HepG2 (cell line): ENCODE data around the gene SAMD8. TPM values are rescaled to one million over a fixed set of nuclear protein-coding genes. Genes with fewer than 3 reads are reported as not detected.
A peak's percentile ranks its signal among the peaks of the same experiment; 100 is the strongest.

Experiments used
- EP300 ChIP-seq, 3 experiments: sonication (generic) in 1 of 3; formaldehyde crosslinking in 1 of 3; IDR thresholded peaks; 2 replicates each; pipeline versions ENCODE4 v1.5.1 to v1.6.1; 2011 to 2020; ENCODE audit warnings: low read depth in 2 of 3, low read length in 2 of 3, borderline replicate concordance in 1 of 3, improper control_type of control experiment in 1 of 3, mild to moderate bottlenecking in 1 of 3, missing genetic modification reagents in 1 of 3, moderate library complexity in 1 of 3
- HMG20A ChIP-seq: IDR thresholded peaks from 2 replicates; pipeline ENCODE4 v1.6.1; 2016; ENCODE audit warnings: borderline replicate concordance
- HNF4G ChIP-seq, 2 experiments: sonication (generic) in 1 of 2; formaldehyde crosslinking in 1 of 2; IDR thresholded peaks; 2 replicates each; pipeline versions ENCODE4 v1.4.0 to v1.6.1; 2011 to 2020; ENCODE audit warnings: borderline replicate concordance in 2 of 2, low read depth in 2 of 2, mild to moderate bottlenecking in 2 of 2, low read length in 1 of 2, missing genetic modification reagents in 1 of 2, moderate library complexity in 1 of 2
- IKZF1 ChIP-seq: fragments of 450-650 bp; IDR thresholded peaks from 2 replicates; pipeline ENCODE4 v1.7.1; 2016
- KAT8 ChIP-seq: IDR thresholded peaks from 2 replicates; pipeline ENCODE4 v1.6.1; 2016; ENCODE audit warnings: missing genetic modification reagents, missing compliant biosample characterization
- KDM3A ChIP-seq: IDR thresholded peaks from 2 replicates; pipeline ENCODE4 v1.6.1; 2018; ENCODE audit warnings: low read depth, missing compliant biosample characterization
- LCORL ChIP-seq, 2 experiments: fragments of 450-650 bp in 1 of 2; sonication (generic) in 1 of 2; formaldehyde crosslinking in 1 of 2; IDR thresholded peaks; 2 replicates each; pipeline versions ENCODE4 v1.5.0 to v1.6.1; 2017 to 2020; ENCODE audit warnings: antibody characterized with exemption in 1 of 2, missing genetic modification reagents in 1 of 2
- NFE2 ChIP-seq: sonication (generic); formaldehyde crosslinking; IDR thresholded peaks from 2 replicates; pipeline ENCODE4 v1.4.0; 2020; ENCODE audit warnings: missing genetic modification reagents
- NONO ChIP-seq, 2 experiments: fragments of 450-650 bp in 1 of 2; sonication (generic) in 1 of 2; formaldehyde crosslinking in 1 of 2; IDR thresholded peaks in 1 of 2; conservative IDR thresholded peaks in 1 of 2; 2 replicates each; pipeline versions ENCODE4 v1.6.1 to v1.8.0; 2017 to 2022; ENCODE audit warnings: mild to moderate bottlenecking in 1 of 2, missing genetic modification reagents in 1 of 2, moderate library complexity in 1 of 2
- NR2C2 ChIP-seq: sonication (generic); formaldehyde crosslinking; IDR thresholded peaks from 2 replicates; pipeline ENCODE4 v1.4.0; 2020; ENCODE audit warnings: missing genetic modification reagents, mild to moderate bottlenecking, moderate library complexity, borderline replicate concordance
- RARA ChIP-seq: IDR thresholded peaks from 2 replicates; pipeline ENCODE4 v1.6.1; 2016; ENCODE audit warnings: missing genetic modification reagents, missing compliant biosample characterization
- RFX1 ChIP-seq: fragments of 450-650 bp; IDR thresholded peaks from 2 replicates; pipeline ENCODE4 v1.6.1; 2017
- RXRA ChIP-seq: sonication (generic); formaldehyde crosslinking; IDR thresholded peaks from 2 replicates; pipeline ENCODE4 v1.5.1; 2020; ENCODE audit warnings: missing genetic modification reagents
- RXRB ChIP-seq: IDR thresholded peaks from 2 replicates; pipeline ENCODE4 v1.6.1; 2016; ENCODE audit warnings: borderline replicate concordance, missing genetic modification reagents, missing compliant biosample characterization
- SRY ChIP-seq: sonication (generic); formaldehyde crosslinking; IDR thresholded peaks from 2 replicates; pipeline ENCODE4 v1.8.0; 2022; ENCODE audit warnings: mild to moderate bottlenecking, missing genetic modification reagents
- TEAD3 ChIP-seq: optimal IDR thresholded peaks from 2 replicates; pipeline ENCODE3; 2016; ENCODE audit warnings: borderline replicate concordance
- ZBTB2 ChIP-seq: sonication (generic); formaldehyde crosslinking; IDR thresholded peaks from 2 replicates; pipeline ENCODE4 v1.8.0; 2022; ENCODE audit warnings: low read depth, missing genetic modification reagents
- ZBTB7B ChIP-seq: sonication (generic); formaldehyde crosslinking; IDR thresholded peaks from 2 replicates; pipeline ENCODE4 v1.4.0; 2020; ENCODE audit warnings: missing genetic modification reagents
- ZNF331 ChIP-seq: sonication (generic); formaldehyde crosslinking; IDR thresholded peaks from 2 replicates; pipeline ENCODE4 v1.4.0; 2020; ENCODE audit warnings: missing genetic modification reagents
- ZNF430 ChIP-seq: sonication (generic); formaldehyde crosslinking; IDR thresholded peaks from 2 replicates; pipeline ENCODE4 v1.9.0; 2021; ENCODE audit warnings: mild to moderate bottlenecking, missing genetic modification reagents
- ZNF703 ChIP-seq: sonication (generic); formaldehyde crosslinking; IDR thresholded peaks from 2 replicates; pipeline ENCODE4 v1.5.1; 2020; ENCODE audit warnings: missing genetic modification reagents, mild to moderate bottlenecking, moderate library complexity, borderline replicate concordance
- ZNF772 ChIP-seq: sonication (generic); formaldehyde crosslinking; IDR thresholded peaks from 2 replicates; pipeline ENCODE4 v1.5.0; 2020; ENCODE audit warnings: mild to moderate bottlenecking, missing genetic modification reagents
- polyA plus RNA-seq, 8 experiments: library from polyadenylated mRNA; depleted of rRNA in 3 of 8; stranded (reverse) in 7 of 8; unstranded in 1 of 8; fragments of >200 nt; fragmentation: Illumina TruSeq in 4 of 8; extraction: Trizol in 4 of 8; gene quantifications; 2 replicates each; pipeline versions ENCODE4 v1.2.1 to v1.2.3, GENCODE V29; 2011 to 2016; ENCODE audit warnings: low read depth in 4 of 8, missing spikeins in 1 of 8, mixed read lengths in 1 of 8; ENCODE audit not compliant: insufficient read depth in 1 of 8
- total RNA-seq, 5 experiments: library from RNA; depleted of rRNA; stranded (reverse); fragments of >200 nt; fragmentation: Illumina TruSeq; extraction: Trizol; gene quantifications; 2 replicates each; pipeline ENCODE4 v1.2.3, GENCODE V29; 2016; ENCODE audit warnings: low read depth in 1 of 5
- TF ChIP-seq, protein P1 (sequence below): IDR thresholded peaks from 2 replicates; pipeline ENCODE4 v1.6.1; 2018; ENCODE audit warnings: missing genetic modification reagents
- TF ChIP-seq, protein P2 (sequence below): sonication (generic); formaldehyde crosslinking; IDR thresholded peaks from 2 replicates; pipeline ENCODE4 v1.5.0; 2020; ENCODE audit warnings: mild to moderate bottlenecking, missing genetic modification reagents, borderline replicate concordance

The SAMD8 gene
- total and polyA plus RNA-seq, 2 of the 13 experiments (the other 11 are each of a cell fraction or from before 2014, with no cell fraction given): 10.4 to 13.2 TPM

DNA sequence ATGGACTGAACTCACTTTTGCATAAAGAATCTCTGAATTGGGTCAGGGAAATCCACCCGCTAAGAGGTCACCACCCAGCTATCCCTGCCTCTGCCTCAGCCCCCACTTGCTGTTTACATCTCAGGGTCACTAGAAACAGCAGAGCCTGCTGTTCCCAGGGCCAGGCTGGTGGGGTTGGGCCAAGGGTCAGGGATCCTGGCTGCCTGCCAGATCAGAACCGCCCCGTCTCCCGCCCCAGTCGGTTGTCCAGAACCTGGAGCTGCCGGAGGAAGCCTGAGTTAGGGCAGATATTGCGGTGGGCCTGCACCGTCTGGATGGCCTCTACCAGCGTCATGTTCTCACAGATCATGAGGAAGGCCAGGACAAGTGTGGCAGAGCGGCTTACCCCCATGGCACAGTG, 17.0 kb upstream of the SAMD8 start (continued):
- peak; percentile 55; the same call in 1 of the 2 replicates for TF ChIP-seq ZNF331 (CRISPR knock-in tag)
- TF ChIP-seq NONO (IDR thresholded peaks at IDR 0.05): no peak
- TF ChIP-seq NONO (CRISPR knock-in tag; conservative IDR thresholded peaks at IDR 0.05): 0 out of 2 replicates have a peak, but pooled peaks have one; percentile 59
- TF ChIP-seq, protein P1, sequence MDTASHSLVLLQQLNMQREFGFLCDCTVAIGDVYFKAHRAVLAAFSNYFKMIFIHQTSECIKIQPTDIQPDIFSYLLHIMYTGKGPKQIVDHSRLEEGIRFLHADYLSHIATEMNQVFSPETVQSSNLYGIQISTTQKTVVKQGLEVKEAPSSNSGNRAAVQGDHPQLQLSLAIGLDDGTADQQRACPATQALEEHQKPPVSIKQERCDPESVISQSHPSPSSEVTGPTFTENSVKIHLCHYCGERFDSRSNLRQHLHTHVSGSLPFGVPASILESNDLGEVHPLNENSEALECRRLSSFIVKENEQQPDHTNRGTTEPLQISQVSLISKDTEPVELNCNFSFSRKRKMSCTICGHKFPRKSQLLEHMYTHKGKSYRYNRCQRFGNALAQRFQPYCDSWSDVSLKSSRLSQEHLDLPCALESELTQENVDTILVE (CRISPR knock-in tag): 0 out of 2 replicates have a peak, but pooled peaks have one; percentile 27
- no peak for TF ChIP-seq ZBTB2 (CRISPR knock-in tag)
- peak; percentile 49; the same call in 1 of the 2 replicates for TF ChIP-seq HNF4G (IDR thresholded peaks at IDR 0.05; ENCODE audit: borderline replicate concordance, low read depth, low read length)
- peak; percentile 48; the same call in 1 of the 2 replicates for TF ChIP-seq HNF4G (CRISPR knock-in tag; IDR thresholded peaks at IDR 0.05; ENCODE audit: borderline replicate concordance, low read depth)
- no peak for TF ChIP-seq RFX1
- TF ChIP-seq NFE2 (CRISPR knock-in tag): no peak
- TF ChIP-seq, protein P2, sequence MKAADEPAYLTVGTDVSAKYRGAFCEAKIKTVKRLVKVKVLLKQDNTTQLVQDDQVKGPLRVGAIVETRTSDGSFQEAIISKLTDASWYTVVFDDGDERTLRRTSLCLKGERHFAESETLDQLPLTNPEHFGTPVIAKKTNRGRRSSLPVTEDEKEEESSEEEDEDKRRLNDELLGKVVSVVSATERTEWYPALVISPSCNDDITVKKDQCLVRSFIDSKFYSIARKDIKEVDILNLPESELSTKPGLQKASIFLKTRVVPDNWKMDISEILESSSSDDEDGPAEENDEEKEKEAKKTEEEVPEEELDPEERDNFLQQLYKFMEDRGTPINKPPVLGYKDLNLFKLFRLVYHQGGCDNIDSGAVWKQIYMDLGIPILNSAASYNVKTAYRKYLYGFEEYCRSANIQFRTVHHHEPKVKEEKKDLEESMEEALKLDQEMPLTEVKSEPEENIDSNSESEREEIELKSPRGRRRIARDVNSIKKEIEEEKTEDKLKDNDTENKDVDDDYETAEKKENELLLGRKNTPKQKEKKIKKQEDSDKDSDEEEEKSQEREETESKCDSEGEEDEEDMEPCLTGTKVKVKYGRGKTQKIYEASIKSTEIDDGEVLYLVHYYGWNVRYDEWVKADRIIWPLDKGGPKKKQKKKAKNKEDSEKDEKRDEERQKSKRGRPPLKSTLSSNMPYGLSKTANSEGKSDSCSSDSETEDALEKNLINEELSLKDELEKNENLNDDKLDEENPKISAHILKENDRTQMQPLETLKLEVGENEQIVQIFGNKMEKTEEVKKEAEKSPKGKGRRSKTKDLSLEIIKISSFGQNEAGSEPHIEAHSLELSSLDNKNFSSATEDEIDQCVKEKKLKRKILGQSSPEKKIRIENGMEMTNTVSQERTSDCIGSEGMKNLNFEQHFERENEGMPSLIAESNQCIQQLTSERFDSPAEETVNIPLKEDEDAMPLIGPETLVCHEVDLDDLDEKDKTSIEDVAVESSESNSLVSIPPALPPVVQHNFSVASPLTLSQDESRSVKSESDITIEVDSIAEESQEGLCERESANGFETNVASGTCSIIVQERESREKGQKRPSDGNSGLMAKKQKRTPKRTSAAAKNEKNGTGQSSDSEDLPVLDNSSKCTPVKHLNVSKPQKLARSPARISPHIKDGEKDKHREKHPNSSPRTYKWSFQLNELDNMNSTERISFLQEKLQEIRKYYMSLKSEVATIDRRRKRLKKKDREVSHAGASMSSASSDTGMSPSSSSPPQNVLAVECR (CRISPR knock-in tag): peak; percentile 35; the same call in 1 of the 2 replicates
- peak; percentile 78 for TF ChIP-seq ZBTB7B (CRISPR knock-in tag)
- 0 out of 2 replicates have a peak, but pooled peaks have one; percentile 20 for TF ChIP-seq HMG20A (CRISPR knock-in tag)
- TF ChIP-seq SRY (CRISPR knock-in tag): no peak
- no peak for TF ChIP-seq KDM3A (CRISPR knock-in tag)
- 0 out of 2 replicates have a peak, but pooled peaks have one; percentile 47 for TF ChIP-seq ZNF430
- peak; percentile 59; the same call in 1 of the 2 replicates for TF ChIP-seq NR2C2
- TF ChIP-seq EP300 (IDR thresholded peaks at IDR 0.05; ENCODE audit: low read depth in 2 of 2, low read length in 2 of 2): peak in 1 of 2 experiments; percentile 50; a peak in 2 of 4 replicates
- no peak for TF ChIP-seq EP300 (CRISPR knock-in tag; IDR thresholded peaks at IDR 0.05; ENCODE audit: borderline replicate concordance)
- TF ChIP-seq RARA (CRISPR knock-in tag): peak; percentile 80
- peak; percentile 70; the same call in 1 of the 2 replicates for TF ChIP-seq RXRA (CRISPR knock-in tag)
- TF ChIP-seq IKZF1: no peak
- 0 out of 2 replicates have a peak, but pooled peaks have one; percentile 21 for TF ChIP-seq KAT8 (CRISPR knock-in tag)
- TF ChIP-seq ZNF772 (CRISPR knock-in tag): 0 out of 2 replicates have a peak, but pooled peaks have one; percentile 37
- TF ChIP-seq LCORL (IDR thresholded peaks at IDR 0.05): no peak
- peak; percentile 78 for TF ChIP-seq LCORL (CRISPR knock-in tag; IDR thresholded peaks at IDR 0.05)
- TF ChIP-seq RXRB (CRISPR knock-in tag): peak; percentile 70; the same call in 1 of the 2 replicates
- no peak for TF ChIP-seq ZNF703 (CRISPR knock-in tag)
- TF ChIP-seq TEAD3 (CRISPR knock-in tag): peak; percentile 19
